GM18909 (cell line): ENCODE results near the gene RGR.

Experiments used
- ATAC-seq: cut with Tn5 transposase; IDR thresholded peaks from one replicate; pipeline ENCODE4 v1.9.1; 2021; ENCODE audit warnings: mild to moderate bottlenecking; ENCODE audit not compliant: unreplicated experiment, poor library complexity

Gene RGR

GRCh38 chr10:84216834-84217233 is 28.0 kb upstream of the RGR start:
- no peak for ATAC-seq

DNA sequence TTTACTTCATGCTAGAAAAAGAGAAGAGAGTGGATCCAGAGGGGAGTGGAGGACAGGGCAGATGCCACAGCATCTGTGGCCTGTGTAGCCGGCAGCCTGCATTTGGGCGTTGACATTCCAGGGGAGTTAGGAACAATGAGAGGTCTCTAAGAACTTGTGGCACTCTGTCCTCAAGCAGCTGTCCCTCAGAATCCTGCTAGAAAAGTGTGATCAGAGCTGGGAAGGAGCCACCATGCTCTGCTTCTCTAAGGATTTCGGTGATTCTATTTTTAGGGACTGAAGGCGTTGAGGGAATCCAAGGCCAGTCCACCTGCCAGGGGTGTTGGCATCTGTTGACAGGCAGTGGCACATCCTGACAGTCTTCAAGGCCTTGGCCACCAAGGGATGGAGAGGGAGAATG is 27.1 kb upstream of the RGR start:
- no peak for ATAC-seq

GRCh38 chr10:84221916-84222315 is 22.9 kb upstream of the RGR start:
- ATAC-seq = no peak

DNA sequence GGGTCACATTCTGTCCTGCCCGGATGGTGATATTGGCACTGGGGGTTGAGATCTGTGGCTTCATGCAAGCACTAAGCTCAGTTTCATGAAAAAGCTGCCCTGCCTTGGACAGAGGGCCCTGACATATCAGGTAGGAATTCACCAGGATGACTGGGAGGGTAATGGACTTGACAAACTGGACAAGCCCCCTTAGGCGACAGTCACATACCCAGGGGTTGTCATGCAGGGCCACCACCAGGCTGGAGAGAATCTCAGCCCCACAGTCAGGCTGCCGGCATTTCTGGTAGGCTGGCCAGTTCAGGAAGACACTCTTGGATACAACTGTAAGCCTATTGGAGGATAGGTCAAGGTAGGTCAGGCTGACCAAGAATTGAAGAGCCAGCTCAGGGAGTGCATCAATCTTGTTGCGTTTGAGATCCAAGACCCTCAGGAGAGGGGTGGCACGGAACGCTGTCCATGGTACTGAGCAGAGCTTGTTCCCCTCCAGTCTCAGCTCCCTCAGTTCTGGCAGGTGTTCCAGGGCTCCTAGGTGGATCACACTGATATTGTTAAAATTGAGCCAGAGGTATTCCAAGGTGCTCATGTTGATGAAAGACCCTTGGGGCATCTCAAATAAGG is 20.3 kb upstream of the RGR start:
- no peak for ATAC-seq

GRCh38 chr10:84225427-84226173 is 19.3 kb upstream of the RGR start, which contains the start of gene LRIT2:
TSS of gene LRIT2 (minus strand) at chr10:84225544. CDS start at chr10:84225520, 24 bp downstream.
- ATAC-seq = no peak

GRCh38 chr10:84226616-84227015 is 18.2 kb upstream of the RGR start:
- no peak for ATAC-seq

- no peak for ATAC-seq
These were observed 17.0 kb upstream of the RGR start for GRCh38 chr10:84227810-84228209.

- ATAC-seq = no peak
These were observed 14.5 kb upstream of the RGR start for GRCh38 chr10:84230359-84230758.

DNA sequence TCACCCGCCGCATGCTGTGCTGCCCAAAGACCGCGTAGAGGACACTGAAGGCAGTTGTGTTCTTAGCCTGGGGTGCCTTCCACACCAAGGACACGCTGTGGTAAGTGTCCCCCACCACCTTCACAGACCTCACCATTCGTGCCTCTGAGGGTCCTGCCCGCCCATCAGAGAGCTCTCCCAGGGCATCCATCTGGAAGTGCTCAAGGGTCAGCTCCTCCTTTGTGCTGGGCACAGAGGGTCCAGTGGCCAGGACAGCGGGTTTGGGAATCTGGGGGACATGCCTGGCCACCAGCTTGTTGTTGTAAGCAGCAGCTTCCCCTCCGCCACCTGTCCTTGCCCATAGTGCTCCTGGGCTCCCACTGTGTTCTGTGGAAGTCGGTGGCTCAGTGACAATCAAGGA is 12.5 kb upstream of the RGR start:
- no peak for ATAC-seq

DNA sequence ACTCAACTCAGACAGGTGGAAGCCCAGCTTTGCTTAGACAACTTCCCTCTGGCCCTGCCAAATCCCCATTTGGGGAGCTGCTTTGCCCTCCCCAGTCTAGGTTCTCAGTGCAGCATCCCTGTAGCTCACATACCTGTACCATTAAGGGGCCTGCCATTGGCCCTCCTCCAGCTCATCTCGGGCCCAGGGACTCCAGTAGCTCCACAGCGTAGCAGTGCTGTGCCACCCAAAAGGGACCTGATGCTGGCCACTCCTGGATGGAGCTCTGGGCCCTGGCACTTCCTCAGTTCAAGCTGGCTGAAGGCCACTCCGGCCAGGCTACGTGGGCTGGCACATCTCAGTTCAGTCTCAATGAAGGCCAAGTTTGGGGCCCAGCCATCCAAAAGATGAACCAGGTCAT is 10.9 kb upstream of the RGR start:
- no peak for ATAC-seq

GRCh38 chr10:84234479-84234878 is 10.4 kb upstream of the RGR start:
- no peak for ATAC-seq

DNA sequence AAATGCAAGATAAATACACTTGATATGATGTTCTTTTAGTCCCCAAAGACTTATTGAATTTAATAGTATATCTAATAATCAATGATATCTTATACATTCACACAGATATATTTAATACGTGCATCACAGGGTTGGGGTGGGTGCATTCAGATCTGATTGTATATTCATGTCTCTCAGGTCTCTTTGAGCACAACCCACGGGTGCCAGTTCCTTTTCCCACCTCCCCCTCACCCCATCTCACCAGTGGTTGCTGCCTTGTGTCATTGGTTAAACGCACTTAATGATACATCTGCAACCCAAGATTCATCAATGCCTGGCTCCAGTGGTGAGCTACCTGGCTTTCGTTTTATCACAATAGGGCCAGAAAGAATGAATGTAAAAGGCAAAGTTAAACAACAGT is 9.8 kb upstream of the RGR start:
- ATAC-seq = no peak

DNA sequence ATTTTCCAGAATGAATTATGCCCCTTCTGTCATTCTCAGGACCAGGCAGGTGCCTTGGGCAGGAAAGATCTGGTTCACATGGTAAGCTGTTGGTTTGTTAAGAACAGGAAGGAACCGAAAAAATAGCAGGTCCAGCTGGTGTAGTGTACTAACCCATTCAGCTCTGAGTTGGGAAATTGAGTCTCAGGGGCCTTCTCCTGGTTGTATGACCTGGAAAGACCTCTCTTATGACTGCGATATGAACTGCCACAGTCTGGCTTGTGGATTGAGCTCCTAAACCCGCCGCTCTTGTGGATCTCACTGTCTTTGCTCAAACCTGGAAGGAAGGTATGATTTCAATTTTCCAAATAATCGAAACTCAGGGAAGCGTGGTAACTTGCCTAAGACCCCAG is 8.1 kb upstream of the RGR start:
- ATAC-seq = no peak

DNA sequence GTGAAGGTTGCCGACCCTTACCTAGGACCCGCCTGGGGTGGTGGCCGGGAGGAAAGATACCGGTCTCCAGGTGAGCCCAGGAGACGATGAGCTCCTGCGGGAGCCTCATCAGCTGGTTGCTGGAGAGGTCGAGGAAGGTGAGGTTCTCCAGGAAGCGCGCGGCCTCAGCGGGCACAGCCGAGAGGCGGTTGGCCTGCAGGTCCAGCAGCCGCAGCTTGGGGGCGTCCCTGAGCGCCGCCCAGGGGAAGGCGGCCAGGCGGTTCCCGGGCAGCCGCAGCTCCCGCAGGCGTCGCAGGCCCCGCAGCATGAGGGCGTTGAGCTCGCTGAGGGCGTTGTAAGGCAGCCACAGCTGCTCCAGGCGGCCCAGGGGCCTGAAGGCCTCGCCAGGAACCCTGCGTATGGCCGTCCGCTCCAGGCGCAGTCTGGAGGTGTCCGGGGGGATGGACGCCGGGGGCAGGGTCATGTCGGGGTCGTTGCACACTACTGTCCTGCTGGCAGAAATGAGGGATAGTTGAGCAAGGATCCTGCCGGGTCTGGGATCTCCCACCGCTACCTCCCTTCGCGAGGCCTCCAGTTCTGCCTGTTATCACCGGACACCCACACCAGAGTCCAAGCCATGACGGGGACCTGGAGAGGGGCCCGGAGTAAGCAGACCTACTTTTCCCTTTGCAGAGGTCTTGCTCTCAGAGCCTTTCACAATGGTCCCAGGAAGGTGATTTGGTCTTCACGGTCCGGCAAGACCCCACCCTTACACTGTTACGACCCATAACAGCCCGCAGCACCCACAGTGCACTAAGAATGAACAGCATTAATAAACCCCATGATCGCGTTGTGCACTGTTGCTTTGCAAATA is 7.4 kb upstream of the RGR start:
- no peak for ATAC-seq

DNA sequence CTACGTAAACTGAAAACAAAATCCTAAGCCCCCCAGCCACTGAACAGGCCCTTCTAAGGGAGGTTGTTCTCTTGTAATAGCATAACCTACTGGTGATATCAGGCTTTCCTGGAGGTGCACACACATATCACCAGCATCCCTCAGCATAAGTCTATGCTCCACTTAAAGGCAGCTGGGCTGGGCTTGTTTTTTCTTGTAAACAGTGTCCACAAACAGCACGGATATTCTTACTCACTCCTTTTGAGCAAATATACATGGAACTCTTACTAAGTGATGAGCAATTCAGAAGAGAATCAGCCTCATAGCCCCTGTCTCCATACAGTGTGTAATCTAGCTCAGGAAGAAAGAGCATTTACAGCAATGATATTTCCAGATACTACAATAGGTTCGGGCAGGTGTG is 5.9 kb upstream of the RGR start:
- ATAC-seq = no peak

DNA sequence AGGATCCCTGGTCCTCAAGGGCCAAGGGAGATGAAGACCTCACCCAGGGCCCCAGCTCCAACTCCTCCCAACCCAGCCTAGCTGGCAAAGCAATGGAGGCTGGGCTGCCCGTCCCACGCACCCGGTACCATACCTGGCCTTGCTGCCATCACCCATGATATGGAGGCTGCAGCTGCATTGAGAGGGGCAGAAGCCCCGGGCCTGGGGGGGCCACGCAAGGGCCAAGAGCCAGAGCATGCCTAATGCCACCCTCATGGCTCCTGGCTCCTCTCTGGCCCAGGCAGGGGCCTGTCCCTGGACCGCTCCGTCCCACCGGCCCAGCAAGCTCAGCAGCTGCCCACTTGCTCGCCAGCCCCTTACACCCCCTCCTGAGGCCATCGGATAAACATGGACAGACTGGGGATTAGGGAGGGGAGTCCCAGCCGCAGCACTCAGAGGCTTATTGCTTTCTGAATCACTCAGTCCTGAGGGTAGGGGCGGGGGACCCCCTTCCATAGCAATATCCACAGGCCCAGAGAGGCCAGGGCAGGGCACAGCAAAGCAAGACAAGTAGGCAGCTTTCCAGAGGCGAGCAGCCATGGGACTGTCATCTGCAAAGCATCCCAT is 3.6 kb upstream of the RGR start, which contains the start of gene LRIT1:
Gene LRIT1, minus strand, starts transcription at position 362 of the 606 bp plus-strand sequence. Its CDS starts 107 bp downstream, at position 255.
- ATAC-seq = no peak

- no peak for ATAC-seq
These were observed 1.1 kb upstream of the RGR start for GRCh38 chr10:84243759-84244158.

DNA sequence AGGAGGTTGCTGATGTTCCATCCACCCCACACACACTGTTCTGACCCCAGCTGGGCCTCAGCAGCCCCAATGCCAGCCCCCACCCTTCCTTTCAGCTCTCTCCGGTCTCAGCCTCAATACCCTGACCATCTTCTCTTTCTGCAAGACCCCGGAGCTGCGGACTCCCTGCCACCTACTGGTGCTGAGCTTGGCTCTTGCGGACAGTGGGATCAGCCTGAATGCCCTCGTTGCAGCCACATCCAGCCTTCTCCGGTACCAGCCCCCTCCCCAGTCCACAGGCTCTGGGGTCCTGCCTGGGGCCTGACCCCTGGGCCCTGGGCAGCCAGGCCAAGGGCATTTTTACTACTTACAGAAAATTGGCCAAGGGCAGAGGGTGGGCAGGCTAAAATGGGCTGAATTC is 2.6 kb downstream of the RGR start:
- no peak for ATAC-seq

- no peak for ATAC-seq
These were observed 3.9 kb downstream of the RGR start for GRCh38 chr10:84248794-84249193.

- ATAC-seq = no peak
These were observed 10.0 kb downstream of the RGR start for GRCh38 chr10:84254552-84255478.
